NCI-H510A treated with DMSO at 0.1 percent for 48 hours (cell line): ENCODE measurements around the gene BTG4.
A peak's percentile ranks its signal among the peaks of the same experiment; 100 is the strongest.

ENCODE experiments used
- DNase-seq: peaks from one replicate; lab custom pipeline; 2025; lab: John Stamatoyannopoulos, UW

Gene BTG4

DNA sequence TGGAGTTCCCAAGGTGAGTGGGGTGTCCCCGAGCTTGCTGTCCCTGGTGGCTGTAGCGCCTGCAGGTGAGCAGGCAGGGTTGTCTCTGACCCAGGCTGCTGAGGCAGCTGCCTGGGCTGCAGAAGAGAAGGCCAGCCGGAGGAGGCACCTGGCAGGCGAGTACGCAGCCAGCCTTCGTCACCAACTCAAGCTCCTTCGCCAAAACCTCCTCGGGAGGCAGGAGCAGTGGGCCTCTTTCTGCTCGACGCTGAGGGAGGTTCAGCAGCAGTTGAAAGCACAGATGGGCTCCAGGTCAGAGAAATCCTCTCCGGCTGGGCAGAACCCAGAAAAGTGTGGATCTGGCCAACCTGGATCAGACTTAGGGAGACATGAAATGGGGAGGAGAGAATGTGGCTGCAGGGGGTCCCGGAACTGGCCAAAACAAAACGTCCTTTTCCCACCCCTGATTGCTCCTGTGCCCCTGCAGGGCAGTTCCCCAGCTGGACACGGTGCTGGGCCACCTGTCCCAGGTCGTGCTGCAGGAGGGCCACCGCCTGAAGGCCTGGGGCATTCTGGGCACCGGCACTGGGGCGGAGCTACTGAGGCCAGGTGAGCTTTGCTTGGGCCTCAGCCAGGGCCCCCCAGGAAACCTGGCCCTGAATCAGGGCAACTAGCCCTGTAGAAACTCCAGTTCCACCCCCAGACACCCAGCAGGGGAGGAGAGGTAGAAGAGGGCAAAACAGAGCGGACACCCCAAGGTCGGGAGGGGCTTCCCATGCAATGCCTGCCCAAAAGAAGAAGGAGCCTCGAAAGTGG lies 56.7 kb downstream of the BTG4 start:
- DNase-seq = no peak

- peak; percentile 30 for DNase-seq
Measured at GRCh38 chr11:111454561-111455192, 57.5 kb downstream of the BTG4 start.

- no peak for DNase-seq
Measured at GRCh38 chr11:111452817-111453552, 59.2 kb downstream of the BTG4 start.

GRCh38 chr11:111452146-111452545 lies 60.0 kb downstream of the BTG4 start:
- DNase-seq = no peak

DNA sequence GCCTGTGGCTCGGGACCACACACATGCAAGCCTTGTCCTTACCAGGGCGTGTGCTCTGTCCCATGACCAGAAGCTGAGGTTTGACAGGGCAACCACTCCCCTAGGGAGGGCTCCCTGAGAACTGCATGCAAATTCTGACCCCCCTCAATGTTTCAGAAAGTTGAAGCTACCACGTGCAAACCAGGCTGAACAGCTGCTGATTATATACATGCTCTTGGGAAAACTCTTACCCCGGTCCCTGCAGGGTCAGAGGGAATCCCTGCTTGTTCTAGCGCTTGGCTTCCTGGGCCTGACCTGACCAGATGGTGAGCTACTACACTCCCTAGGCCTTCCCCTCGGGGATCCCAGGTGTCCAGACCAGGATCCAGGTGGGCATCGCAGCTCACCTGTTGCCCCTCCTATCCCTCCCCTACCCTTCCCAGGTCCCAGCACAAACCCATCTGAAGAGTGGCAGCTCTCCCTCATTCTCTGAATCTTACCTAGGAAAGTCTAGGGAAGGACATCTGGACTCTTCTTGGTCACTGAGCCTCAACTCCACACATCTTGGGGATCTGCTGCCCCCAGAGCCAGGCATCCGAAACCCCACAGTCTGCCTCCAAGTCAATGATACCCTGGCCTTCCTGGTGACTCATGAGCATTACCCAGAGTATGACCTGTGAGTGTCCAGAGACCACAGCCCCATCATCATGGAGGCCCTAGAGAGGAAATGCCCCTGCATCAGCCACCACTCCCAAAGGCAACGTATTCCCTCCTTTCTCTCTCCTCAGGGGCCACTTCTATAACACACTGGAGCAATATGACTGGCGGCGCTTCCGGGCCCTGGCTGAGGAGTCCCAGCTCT lies 61.5 kb downstream of the BTG4 start:
- DNase-seq = no peak

GRCh38 chr11:111449696-111450479 lies 62.3 kb downstream of the BTG4 start:
- DNase-seq = no peak

DNA sequence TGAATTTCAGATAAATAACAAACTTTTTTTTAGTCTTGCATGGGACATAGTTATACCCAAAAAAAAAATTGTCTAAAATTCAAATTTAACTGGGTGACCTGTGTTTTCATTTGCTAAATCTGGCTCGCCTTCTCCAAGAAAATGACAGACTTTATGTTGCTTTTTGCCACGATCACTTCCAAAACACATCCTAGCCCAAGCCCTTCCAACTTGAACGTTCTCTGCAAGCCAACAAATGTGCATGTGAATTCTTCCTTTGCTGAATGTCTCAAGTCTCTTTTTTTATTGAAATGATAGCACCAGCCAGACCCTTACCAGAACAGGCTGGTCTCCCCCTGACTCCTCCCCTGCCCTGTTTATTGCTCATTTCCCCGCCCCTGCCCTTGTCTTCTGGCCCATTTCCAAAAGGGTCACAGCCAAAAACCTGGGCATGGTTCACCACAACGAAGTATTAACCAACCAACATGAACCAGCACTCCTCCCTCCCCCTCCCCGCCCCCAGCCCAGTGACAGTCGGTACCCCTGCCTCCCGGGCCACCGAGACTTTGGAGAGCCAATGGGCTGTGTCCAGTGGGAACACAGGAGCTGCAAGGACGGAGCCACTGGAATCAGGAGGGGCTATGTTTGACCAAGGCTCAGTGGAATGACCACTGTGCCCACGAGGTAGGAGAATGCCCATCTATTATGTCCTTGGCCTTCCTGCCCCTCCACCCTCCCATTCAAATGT lies 63.2 kb downstream of the BTG4 start:
- DNase-seq = no peak

GRCh38 chr11:111448414-111448813 lies 63.8 kb downstream of the BTG4 start:
- no peak for DNase-seq

DNA sequence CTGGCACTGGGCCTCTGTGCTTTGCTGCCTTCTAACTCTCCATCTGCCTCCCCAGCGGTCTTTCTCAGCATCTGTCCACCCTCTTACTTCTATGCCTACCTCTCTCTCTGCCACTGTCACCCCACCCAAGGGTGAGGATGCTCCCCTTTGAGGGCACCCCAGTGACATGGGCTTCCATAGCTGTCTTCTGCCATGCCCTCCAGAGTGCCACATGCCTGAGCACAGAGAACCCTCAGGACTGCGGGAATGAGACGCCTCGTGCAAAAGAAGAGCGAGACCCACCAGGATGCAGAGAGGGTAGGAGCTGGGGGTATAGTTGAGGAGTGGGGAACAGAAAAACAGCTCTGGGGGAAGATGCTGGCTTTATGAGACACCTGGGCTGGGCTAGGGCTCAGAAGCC lies 64.3 kb downstream of the BTG4 start:
- no peak for DNase-seq

DNA sequence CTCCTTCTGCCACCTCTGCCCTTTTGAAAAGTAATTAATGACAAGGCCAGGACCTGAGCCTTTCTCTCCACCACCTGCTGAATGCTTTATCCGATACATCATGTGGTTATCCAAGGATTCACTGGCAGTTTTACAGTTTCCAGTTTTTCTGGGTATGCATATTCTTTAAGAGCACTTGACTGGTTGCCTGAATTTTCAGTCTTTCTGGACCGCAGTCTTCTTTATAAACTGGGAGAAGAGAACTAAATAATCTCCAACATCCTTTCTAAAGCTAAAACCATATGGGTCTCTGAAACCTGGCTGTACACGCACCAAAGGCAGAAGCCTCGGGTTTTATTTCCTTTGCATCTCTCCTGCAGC lies 65.1 kb downstream of the BTG4 start:
- DNase-seq = no peak

GRCh38 chr11:111446404-111447111 lies 65.6 kb downstream of the BTG4 start:
- peak; percentile 97 for DNase-seq

- DNase-seq = no peak
Measured at GRCh38 chr11:111445586-111445985, 66.6 kb downstream of the BTG4 start.
